ENCODE results near the gene ERICH6. TPM values are rescaled to one million over a fixed set of nuclear protein-coding genes. Genes with fewer than 3 reads are reported as not detected.

Gene ERICH6
- total RNA-seq, 1 experiment from 2014 or later, result 0.28 TPM

GRCh38 chr3:150733373-150733935 is 29.7 kb upstream of the ERICH6 start:
- in situ Hi-C loops (cut with HindIII; ENCODE audit: low pct_unique_long_range_greater_than_20kb, low sequenced_read_pairs), result no loop called here
- Histone ChIP-seq H3K27me3 (ENCODE audit: control insufficient read depth, insufficient read depth, low read length) (no peaks in the 10 kb centered on the region), H3K27ac (ENCODE audit: low read length) (no peak overlapping the region), H3K36me3 (ENCODE audit: control insufficient read depth, insufficient read depth, low read length) (no peaks in the 10 kb centered on the region), H3K9me3 (ENCODE audit: control insufficient read depth, insufficient read depth, low read depth, low read length) (no peaks in the 10 kb centered on the region), H3K4me1 (ENCODE audit: control insufficient read depth, insufficient read depth, low read length) (no peaks in the 10 kb centered on the region), H3K4me3 (ENCODE audit: low read depth in 2 of 2, low read length in 2 of 2) (no peak overlapping the region)
- BruUV-seq (replicated peaks), result no TSS peak
- ChIA-PET CTCF (no interaction called here), POLR2A (interaction anchor here (0.7 kb wide), 1 partner anchor 553 kb away, joined by 3 read pairs; no protein-coding TSS in a partner anchor)
- TF ChIP-seq TCF7L2 (IDR thresholded peaks at IDR 0.05; ENCODE audit: low read depth, low read length) (no peak), SIN3A (IDR thresholded peaks at IDR 0.05; ENCODE audit: borderline replicate concordance, insufficient read depth, low read depth, low read length) (no peak)
- ATAC-seq, result no peak
- no peak for DNase-seq (ENCODE audit: low read depth, low spot score)
- intact Hi-C loops (cut with micrococcal nuclease; ENCODE audit: unreplicated experiment), result no loop called here

GRCh38 chr3:150729682-150730360 is 26.1 kb upstream of the ERICH6 start:
- Histone ChIP-seq H3K27ac (ENCODE audit: low read length) (no peak overlapping the region), H3K27me3 (ENCODE audit: control insufficient read depth, insufficient read depth, low read length) (no peaks in the 10 kb centered on the region), H3K36me3 (ENCODE audit: control insufficient read depth, insufficient read depth, low read length) (no peaks in the 10 kb centered on the region), H3K4me1 (ENCODE audit: control insufficient read depth, insufficient read depth, low read length) (no peaks in the 10 kb centered on the region), H3K9me3 (ENCODE audit: control insufficient read depth, insufficient read depth, low read depth, low read length) (no peaks in the 10 kb centered on the region), H3K4me3 (ENCODE audit: low read depth in 2 of 2, low read length in 2 of 2) (no peak overlapping the region)
- DNase-seq (ENCODE audit: low read depth, low spot score) (no peak), ATAC-seq (no peak)
- POLR2A ChIA-PET, result no interaction called here
- TF ChIP-seq, protein P1, sequence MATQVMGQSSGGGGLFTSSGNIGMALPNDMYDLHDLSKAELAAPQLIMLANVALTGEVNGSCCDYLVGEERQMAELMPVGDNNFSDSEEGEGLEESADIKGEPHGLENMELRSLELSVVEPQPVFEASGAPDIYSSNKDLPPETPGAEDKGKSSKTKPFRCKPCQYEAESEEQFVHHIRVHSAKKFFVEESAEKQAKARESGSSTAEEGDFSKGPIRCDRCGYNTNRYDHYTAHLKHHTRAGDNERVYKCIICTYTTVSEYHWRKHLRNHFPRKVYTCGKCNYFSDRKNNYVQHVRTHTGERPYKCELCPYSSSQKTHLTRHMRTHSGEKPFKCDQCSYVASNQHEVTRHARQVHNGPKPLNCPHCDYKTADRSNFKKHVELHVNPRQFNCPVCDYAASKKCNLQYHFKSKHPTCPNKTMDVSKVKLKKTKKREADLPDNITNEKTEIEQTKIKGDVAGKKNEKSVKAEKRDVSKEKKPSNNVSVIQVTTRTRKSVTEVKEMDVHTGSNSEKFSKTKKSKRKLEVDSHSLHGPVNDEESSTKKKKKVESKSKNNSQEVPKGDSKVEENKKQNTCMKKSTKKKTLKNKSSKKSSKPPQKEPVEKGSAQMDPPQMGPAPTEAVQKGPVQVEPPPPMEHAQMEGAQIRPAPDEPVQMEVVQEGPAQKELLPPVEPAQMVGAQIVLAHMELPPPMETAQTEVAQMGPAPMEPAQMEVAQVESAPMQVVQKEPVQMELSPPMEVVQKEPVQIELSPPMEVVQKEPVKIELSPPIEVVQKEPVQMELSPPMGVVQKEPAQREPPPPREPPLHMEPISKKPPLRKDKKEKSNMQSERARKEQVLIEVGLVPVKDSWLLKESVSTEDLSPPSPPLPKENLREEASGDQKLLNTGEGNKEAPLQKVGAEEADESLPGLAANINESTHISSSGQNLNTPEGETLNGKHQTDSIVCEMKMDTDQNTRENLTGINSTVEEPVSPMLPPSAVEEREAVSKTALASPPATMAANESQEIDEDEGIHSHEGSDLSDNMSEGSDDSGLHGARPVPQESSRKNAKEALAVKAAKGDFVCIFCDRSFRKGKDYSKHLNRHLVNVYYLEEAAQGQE (IDR thresholded peaks at IDR 0.05; ENCODE audit: insufficient read depth in 1 of 2, low read depth in 2 of 2, low read length in 1 of 2), result no peak
- TF ChIP-seq SIN3A (IDR thresholded peaks at IDR 0.05; ENCODE audit: borderline replicate concordance, insufficient read depth, low read depth, low read length) (no peak), POLR2AphosphoS5 (IDR thresholded peaks at IDR 0.05; ENCODE audit: low read depth, low read length) (no peak), TCF7L2 (IDR thresholded peaks at IDR 0.05; ENCODE audit: low read depth, low read length) (no peak)
- TF ChIP-seq, protein P2, sequence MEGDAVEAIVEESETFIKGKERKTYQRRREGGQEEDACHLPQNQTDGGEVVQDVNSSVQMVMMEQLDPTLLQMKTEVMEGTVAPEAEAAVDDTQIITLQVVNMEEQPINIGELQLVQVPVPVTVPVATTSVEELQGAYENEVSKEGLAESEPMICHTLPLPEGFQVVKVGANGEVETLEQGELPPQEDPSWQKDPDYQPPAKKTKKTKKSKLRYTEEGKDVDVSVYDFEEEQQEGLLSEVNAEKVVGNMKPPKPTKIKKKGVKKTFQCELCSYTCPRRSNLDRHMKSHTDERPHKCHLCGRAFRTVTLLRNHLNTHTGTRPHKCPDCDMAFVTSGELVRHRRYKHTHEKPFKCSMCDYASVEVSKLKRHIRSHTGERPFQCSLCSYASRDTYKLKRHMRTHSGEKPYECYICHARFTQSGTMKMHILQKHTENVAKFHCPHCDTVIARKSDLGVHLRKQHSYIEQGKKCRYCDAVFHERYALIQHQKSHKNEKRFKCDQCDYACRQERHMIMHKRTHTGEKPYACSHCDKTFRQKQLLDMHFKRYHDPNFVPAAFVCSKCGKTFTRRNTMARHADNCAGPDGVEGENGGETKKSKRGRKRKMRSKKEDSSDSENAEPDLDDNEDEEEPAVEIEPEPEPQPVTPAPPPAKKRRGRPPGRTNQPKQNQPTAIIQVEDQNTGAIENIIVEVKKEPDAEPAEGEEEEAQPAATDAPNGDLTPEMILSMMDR (IDR thresholded peaks at IDR 0.05), result no peak
- intact Hi-C loops (cut with micrococcal nuclease; ENCODE audit: unreplicated experiment), result loop anchor here (10.0 kb wide), 2 partner anchors 205 to 355 kb away; partner anchors contain the start of gene MED12L
- no TSS peak for BruUV-seq (replicated peaks)
- CTCF ChIA-PET, result no interaction called here
- in situ Hi-C loops (cut with HindIII; ENCODE audit: low pct_unique_long_range_greater_than_20kb, low sequenced_read_pairs), result no loop called here
